ENCODE data around the gene CCNDBP1.
"Not testable (repeated sequence)": the region's sequence is repeated elsewhere in the genome, so short reads cannot be mapped to it uniquely, and the experiment has no call there.

Gene CCNDBP1

DNA sequence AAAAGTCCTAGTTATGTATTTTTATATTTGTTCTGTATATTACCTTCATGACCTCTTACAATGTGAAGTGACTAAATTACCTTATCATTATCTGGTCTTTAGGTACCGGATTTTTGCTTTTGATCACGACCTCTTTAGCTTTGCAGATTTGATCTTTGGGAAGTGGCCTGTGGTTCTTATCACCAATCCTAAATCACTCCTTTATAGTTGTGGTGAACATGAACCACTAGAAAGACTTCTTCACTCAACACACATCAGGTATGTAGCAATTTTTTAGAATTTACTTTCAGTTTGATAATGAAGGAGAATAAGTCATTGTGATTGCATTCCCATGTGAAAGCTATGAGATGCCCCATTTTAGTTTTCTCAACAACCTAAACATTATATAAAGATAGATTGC lies 33.5 kb upstream of the CCNDBP1 start:
- TF ChIP-seq, protein P1, sequence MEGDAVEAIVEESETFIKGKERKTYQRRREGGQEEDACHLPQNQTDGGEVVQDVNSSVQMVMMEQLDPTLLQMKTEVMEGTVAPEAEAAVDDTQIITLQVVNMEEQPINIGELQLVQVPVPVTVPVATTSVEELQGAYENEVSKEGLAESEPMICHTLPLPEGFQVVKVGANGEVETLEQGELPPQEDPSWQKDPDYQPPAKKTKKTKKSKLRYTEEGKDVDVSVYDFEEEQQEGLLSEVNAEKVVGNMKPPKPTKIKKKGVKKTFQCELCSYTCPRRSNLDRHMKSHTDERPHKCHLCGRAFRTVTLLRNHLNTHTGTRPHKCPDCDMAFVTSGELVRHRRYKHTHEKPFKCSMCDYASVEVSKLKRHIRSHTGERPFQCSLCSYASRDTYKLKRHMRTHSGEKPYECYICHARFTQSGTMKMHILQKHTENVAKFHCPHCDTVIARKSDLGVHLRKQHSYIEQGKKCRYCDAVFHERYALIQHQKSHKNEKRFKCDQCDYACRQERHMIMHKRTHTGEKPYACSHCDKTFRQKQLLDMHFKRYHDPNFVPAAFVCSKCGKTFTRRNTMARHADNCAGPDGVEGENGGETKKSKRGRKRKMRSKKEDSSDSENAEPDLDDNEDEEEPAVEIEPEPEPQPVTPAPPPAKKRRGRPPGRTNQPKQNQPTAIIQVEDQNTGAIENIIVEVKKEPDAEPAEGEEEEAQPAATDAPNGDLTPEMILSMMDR (IDR thresholded peaks at IDR 0.05; ENCODE audit: insufficient read depth, low read length, poor library complexity, severe bottlenecking) = no peak
- H3K27me3 ChIP-seq (replicated peaks; ENCODE audit: control insufficient read depth, insufficient read depth, low read length) = no peaks in the 10 kb centered on the region
- peaks cover 2% of the 10 kb centered on the region for H3K36me3 ChIP-seq (ENCODE audit: control insufficient read depth, insufficient read depth, low read length)
- no peak for DNase-seq (ENCODE audit: extremely low read depth, insufficient read length)
- H3K4me3 ChIP-seq (replicated peaks; ENCODE audit: low read depth, low read length) = no peak overlapping the region

DNA sequence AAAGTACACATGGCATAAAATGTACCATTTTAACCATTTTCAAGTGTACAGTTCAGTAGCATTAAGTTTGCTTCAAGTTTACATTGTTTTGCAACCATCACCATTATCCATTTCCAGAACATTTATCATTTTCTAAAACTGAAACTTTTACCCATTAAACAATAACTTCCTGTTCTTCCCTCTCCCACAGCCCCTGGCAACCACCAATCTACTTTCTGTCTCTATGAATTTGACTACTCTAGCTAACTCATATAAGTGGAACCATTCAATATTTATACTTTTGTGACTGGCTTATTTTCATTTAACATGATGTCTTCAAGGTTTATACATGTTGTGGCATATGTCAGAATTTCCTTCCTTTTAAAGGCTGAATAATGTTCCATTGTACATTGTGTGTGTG lies 31.9 kb upstream of the CCNDBP1 start:
- H3K27me3 ChIP-seq (replicated peaks; ENCODE audit: control insufficient read depth, insufficient read depth, low read length) = no peaks in the 10 kb centered on the region

DNA sequence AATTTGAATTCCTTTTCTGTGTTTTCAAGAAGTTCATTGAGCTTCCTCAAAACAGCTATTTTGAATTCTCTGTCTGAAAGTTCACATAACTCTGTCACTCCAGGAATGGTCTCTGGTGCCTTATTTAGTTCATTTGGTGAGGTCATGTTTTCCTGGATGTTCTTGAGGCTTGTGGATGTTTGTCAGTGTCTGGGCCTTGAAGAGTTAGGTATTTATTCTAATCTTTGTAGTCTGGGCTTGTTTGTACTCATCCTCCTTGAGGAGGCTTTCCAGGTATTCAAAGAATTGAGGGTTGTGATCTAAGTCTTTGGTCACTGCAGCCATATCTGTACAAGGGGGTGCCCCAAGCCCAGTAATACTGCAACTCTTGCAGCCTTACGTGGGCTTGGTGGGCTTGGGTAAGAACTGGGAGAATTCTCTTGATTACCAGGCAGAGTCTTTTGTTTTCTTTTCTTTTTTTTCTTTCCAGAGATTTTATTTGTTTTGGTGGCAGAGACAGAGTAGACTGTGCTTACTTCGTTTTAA lies 19.3 kb upstream of the CCNDBP1 start:
- no peak overlapping the region for H3K4me3 ChIP-seq (replicated peaks; ENCODE audit: low read depth, low read length)
- H3K36me3 ChIP-seq (ENCODE audit: control insufficient read depth, insufficient read depth, low read length) = peaks cover 2% of the 10 kb centered on the region
- no peak for DNase-seq (ENCODE audit: extremely low read depth, insufficient read length)
- no peaks in the 10 kb centered on the region for H3K27me3 ChIP-seq (replicated peaks; ENCODE audit: control insufficient read depth, insufficient read depth, low read length)
- TF ChIP-seq, protein P1 (IDR thresholded peaks at IDR 0.05; ENCODE audit: insufficient read depth, low read length, poor library complexity, severe bottlenecking) = no peak

More for the DNA sequence above, 31.9 kb upstream of the CCNDBP1 start:
- TF ChIP-seq, protein P1 (IDR thresholded peaks at IDR 0.05; ENCODE audit: insufficient read depth, low read length, poor library complexity, severe bottlenecking) = no peak
- Histone ChIP-seq H3K4me3 (replicated peaks; ENCODE audit: low read depth, low read length) (no peak overlapping the region), H3K36me3 (ENCODE audit: control insufficient read depth, insufficient read depth, low read length) (peaks cover 2% of the 10 kb centered on the region)
- no peak for DNase-seq (ENCODE audit: extremely low read depth, insufficient read length)

DNA sequence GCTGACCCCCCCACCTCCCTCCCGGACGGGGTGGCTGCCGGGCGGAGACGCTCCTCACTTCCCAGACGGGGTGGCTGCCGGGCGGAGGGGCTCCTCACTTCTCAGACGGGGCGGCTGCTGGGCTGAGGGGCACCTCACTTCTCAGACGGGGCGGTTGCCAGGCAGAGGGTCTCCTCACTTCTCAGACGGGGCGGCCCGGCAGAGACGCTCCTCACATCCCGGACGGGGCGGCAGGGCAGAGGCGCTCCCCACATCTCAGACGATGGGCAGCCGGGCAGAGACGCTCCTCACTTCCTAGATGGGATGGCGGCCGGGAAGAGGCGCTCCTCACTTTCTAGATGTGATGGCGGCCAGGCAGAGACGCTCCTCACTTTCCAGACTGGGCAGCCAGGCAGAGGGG lies 17.9 kb upstream of the CCNDBP1 start:
- H3K4me3 ChIP-seq (replicated peaks; ENCODE audit: low read depth, low read length); H3K27me3 ChIP-seq (replicated peaks; ENCODE audit: control insufficient read depth, insufficient read depth, low read length); DNase-seq (ENCODE audit: extremely low read depth, insufficient read length); H3K36me3 ChIP-seq (ENCODE audit: control insufficient read depth, insufficient read depth, low read length): not testable (repeated sequence)

DNA sequence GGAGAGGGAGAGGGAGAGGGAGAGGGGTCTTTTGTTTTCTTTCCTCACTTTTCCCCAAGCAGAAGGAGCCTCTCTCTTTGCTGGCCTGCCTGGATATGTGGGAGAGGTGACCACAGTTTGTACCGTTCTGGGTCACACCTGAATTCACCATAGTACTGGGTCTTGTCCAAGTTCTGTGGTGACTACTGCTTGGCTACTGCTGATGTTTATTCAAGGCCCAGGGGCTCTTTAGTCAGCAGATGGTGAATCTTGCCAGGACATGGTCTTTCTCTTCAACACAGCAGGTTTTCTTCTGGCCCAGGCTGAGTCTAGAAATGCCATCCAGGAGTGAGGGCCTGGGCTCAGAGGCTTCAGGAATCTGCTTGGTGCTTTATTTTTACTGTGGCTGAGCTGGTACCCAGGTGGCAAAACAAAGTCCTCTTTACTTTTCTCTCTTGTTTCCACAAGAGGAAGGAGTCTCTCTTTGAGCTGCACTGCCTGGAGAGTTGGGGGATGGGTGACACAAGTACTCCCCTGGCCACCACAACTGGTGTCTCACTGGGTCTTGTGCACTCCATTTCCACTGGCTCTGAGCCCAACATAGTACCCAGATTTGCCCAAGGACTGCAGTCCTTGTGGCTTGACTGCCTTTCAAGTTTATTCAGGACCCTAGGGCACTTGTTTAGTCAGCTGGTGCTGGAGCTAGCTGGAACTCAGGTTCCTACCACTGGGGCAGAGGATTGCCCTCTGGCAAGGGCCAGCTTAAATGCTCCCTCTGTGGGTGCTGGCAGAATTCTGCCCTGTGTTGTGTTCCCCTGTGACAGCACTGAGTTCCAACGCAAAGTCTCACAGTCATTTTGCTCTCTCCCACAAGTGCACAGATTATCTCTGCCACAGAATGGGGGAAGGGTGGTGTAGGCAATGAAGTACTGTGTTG lies 16.8 kb upstream of the CCNDBP1 start:
- H3K27me3 ChIP-seq (replicated peaks; ENCODE audit: control insufficient read depth, insufficient read depth, low read length) = no peaks in the 10 kb centered on the region
- DNase-seq (ENCODE audit: extremely low read depth, insufficient read length) = no peak
- no peak overlapping the region for H3K4me3 ChIP-seq (replicated peaks; ENCODE audit: low read depth, low read length)
- TF ChIP-seq, protein P1 (IDR thresholded peaks at IDR 0.05; ENCODE audit: insufficient read depth, low read length, poor library complexity, severe bottlenecking) = no peak
- H3K36me3 ChIP-seq (ENCODE audit: control insufficient read depth, insufficient read depth, low read length) = peaks cover 2% of the 10 kb centered on the region

DNA sequence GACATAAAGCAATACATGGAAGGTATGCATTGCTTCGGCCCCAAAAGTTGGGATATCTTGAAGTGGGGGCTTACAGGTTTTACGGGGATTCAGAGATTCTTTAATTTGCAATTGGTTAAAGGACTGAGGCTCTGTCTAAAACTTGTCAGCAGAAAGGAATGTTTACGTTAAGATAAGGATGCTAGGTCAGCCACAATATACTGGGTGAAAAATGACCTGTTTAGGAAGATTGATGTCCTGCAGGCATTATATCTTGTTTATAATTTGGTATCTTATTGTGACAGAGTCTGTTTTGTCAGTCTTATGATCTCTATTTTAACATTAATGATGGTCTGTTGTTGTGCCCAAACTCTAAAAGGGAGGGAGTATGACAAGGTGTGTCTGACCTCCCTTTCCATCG lies 15.3 kb upstream of the CCNDBP1 start:
- DNase-seq (ENCODE audit: extremely low read depth, insufficient read length) = no peak
- Histone ChIP-seq H3K27me3 (replicated peaks; ENCODE audit: control insufficient read depth, insufficient read depth, low read length) (no peaks in the 10 kb centered on the region), H3K4me3 (replicated peaks; ENCODE audit: low read depth, low read length) (no peak overlapping the region), H3K36me3 (ENCODE audit: control insufficient read depth, insufficient read depth, low read length) (peaks cover 2% of the 10 kb centered on the region)
- TF ChIP-seq, protein P1 (IDR thresholded peaks at IDR 0.05; ENCODE audit: insufficient read depth, low read length, poor library complexity, severe bottlenecking) = no peak

DNA sequence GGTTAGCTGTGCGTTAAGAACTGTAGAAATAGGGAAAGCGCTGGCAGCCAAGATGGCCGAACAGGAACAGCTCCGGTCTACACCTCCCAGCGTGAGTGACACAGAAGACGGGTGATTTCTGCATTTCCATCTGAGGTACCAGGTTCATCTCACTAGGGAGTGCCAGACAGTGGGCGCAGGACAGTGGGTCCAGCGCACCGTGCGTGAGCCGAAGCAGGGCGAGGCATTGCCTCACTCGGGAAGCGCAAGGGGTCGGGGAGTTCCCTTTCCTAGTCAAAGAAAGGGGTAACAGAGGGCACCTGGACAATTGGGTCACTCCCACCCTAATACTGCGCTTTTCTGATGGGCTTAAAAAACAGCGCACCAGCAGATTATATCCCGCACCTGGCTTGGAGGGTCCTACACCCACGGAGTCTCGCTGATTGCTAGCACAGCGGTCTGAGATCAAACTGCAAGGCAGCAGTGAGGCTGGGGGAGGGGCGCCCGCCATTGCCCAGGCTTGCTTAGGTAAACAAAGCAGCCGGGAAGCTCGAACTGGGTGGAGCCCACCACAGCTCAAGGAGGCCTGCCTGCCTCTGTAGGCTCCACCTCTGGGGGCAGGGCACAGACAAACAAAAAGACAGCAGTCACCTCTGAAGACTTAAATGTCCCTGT lies 9.4 kb upstream of the CCNDBP1 start:
- not testable (repeated sequence) for DNase-seq (ENCODE audit: extremely low read depth, insufficient read length); H3K36me3 ChIP-seq (ENCODE audit: control insufficient read depth, insufficient read depth, low read length); H3K4me3 ChIP-seq (replicated peaks; ENCODE audit: low read depth, low read length); H3K27me3 ChIP-seq (replicated peaks; ENCODE audit: control insufficient read depth, insufficient read depth, low read length)

DNA sequence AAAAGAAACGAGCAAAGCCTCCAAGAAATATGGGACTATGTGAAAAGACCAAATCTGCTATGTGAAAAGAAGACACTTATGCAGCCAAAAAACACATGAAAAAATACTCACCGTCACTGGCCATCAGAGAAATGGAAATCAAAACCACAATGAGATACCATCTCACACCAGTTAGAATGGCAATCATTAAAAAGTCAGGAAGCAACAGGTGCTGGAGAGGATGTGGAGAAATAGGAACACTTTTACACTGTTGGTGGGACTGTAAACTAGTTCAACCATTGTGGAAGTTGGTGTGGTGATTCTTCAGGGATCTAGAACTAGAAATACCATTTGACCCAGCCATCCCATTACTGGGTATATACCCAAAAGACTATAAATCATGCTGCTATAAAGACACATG lies 8.1 kb upstream of the CCNDBP1 start:
- not testable (repeated sequence) for H3K27me3 ChIP-seq (replicated peaks; ENCODE audit: control insufficient read depth, insufficient read depth, low read length); H3K36me3 ChIP-seq (ENCODE audit: control insufficient read depth, insufficient read depth, low read length); DNase-seq (ENCODE audit: extremely low read depth, insufficient read length); H3K4me3 ChIP-seq (replicated peaks; ENCODE audit: low read depth, low read length)
